ENCODE results near the gene NLRP7.

GRCh38 chr19:54896036-54896435 is 51.3 kb downstream of the NLRP7 start:
- no peak for TF ChIP-seq EZH2 (IDR thresholded peaks at IDR 0.05; ENCODE audit: low read length, unreplicated experiment)
- TF ChIP-seq CTCF (conservative IDR thresholded peaks at IDR 0.05; ENCODE audit: low read depth, low read length) = no peak

Measured in PC-3 (cell line).